ENCODE results near the gene TOP2B. TPM values are rescaled to one million over a fixed set of nuclear protein-coding genes. Genes with fewer than 3 reads are reported as not detected.

TOP2B gene
- total and polyA plus RNA-seq, 9 of the 15 experiments (the other 6 are each of a cell fraction or from before 2014, with no cell fraction given), result 45.3 to 186 (median 134) TPM

- TF ChIP-seq MYNN (IDR thresholded peaks at IDR 0.05) (no peak; the same call in 1 of the 2 replicates), MYNN (CRISPR knock-in tag; IDR thresholded peaks at IDR 0.05) (no peak), GATAD2A (IDR thresholded peaks at IDR 0.05) (no peak), HDAC2 (IDR thresholded peaks at IDR 0.05) (peak; percentile 93; the same call in 1 of the 2 replicates), RUNX1 (IDR thresholded peaks at IDR 0.05; ENCODE audit: low read depth) (no peak), TEAD4 (IDR thresholded peaks at IDR 0.05; ENCODE audit: low read length) (peak; percentile 43; the same call in 1 of the 2 replicates), TEAD4 (CRISPR knock-in tag; IDR thresholded peaks at IDR 0.05; ENCODE audit: borderline replicate concordance) (no peak), MED1 (CRISPR knock-in tag; IDR thresholded peaks at IDR 0.05; ENCODE audit: borderline replicate concordance) (no peak), ZNF165 (CRISPR knock-in tag; IDR thresholded peaks at IDR 0.05; ENCODE audit: borderline replicate concordance) (no peak), TARDBP (IDR thresholded peaks at IDR 0.05) (no peak), FOS (IDR thresholded peaks at IDR 0.05; ENCODE audit: extremely low read depth, insufficient read length) (no peak), NR3C1 (CRISPR knock-in tag; IDR thresholded peaks at IDR 0.05) (no peak), EGR1 (conservative IDR thresholded peaks at IDR 0.05) (no peak), FOXK2 (conservative IDR thresholded peaks at IDR 0.05 in 1 of 2, IDR thresholded peaks at IDR 0.05 in 1 of 2; ENCODE audit: low read depth in 2 of 2) (peak; percentile 59 to 75; a peak in 3 of 4 replicates), ERF (CRISPR knock-in tag; IDR thresholded peaks at IDR 0.05) (no peak), ZNF184 (CRISPR knock-in tag; IDR thresholded peaks at IDR 0.05) (no peak), SNRNP70 (optimal IDR thresholded peaks at IDR 0.05; ENCODE audit: low read depth, low read length) (no peak), GATA2 (CRISPR knock-in tag; IDR thresholded peaks at IDR 0.05) (no peak), HDAC3 (IDR thresholded peaks at IDR 0.05; ENCODE audit: borderline replicate concordance, partially characterized antibody) (peak; percentile 28), SAP30 (IDR thresholded peaks at IDR 0.05; ENCODE audit: borderline replicate concordance, insufficient read depth, low read depth, low read length, poor library complexity, severe bottlenecking) (no peak), PREB (CRISPR knock-in tag; IDR thresholded peaks at IDR 0.05) (no peak), HMGN3 (IDR thresholded peaks at IDR 0.05; ENCODE audit: borderline replicate concordance, extremely low read depth, insufficient read length, low read depth, low read length) (no peak), KAT2B (IDR thresholded peaks at IDR 0.05; ENCODE audit: low read depth, low read length) (no peak), LARP7 (IDR thresholded peaks at IDR 0.05) (no peak), MTA1 (IDR thresholded peaks at IDR 0.05; ENCODE audit: borderline replicate concordance) (0 out of 2 replicates have a peak, but pooled peaks have one; percentile 35), FIP1L1 (IDR thresholded peaks at IDR 0.05; ENCODE audit: low read depth, low read length, poor library complexity, severe bottlenecking) (no peak), GTF2F1 (IDR thresholded peaks at IDR 0.05; ENCODE audit: low read depth, low read length) (no peak), TSHZ1 (CRISPR knock-in tag; IDR thresholded peaks at IDR 0.05) (no peak)
These were observed 82.5 kb downstream of the TOP2B start (continued) for GRCh38 chr3:25582242-25582641.
